HEK293 (cell line): Measurements from ENCODE around the gene ZNF296.
A peak's percentile ranks its signal among the peaks of the same experiment; 100 is the strongest.

Experiments used
- GFI1B ChIP-seq: fragments of 450-650 bp; formaldehyde crosslinking; IDR thresholded peaks from 2 replicates; pipeline ENCODE4 v1.5.1; 2016; ENCODE audit warnings: missing biosample characterization, missing genetic modification characterization
- INSM2 ChIP-seq: fragments of 450-650 bp; formaldehyde crosslinking; IDR thresholded peaks from 2 replicates; pipeline ENCODE4 v1.5.1; 2016; ENCODE audit warnings: missing biosample characterization, missing genetic modification characterization
- KLF1 ChIP-seq: fragments of 450-650 bp; formaldehyde crosslinking; IDR thresholded peaks from 2 replicates; pipeline ENCODE4 v1.5.1; 2016; ENCODE audit warnings: missing biosample characterization, missing genetic modification characterization
- KLF17 ChIP-seq: fragments of 450-650 bp; formaldehyde crosslinking; IDR thresholded peaks from 2 replicates; pipeline ENCODE4 v1.5.1; 2016; ENCODE audit warnings: missing biosample characterization, missing genetic modification characterization
- MYNN ChIP-seq: fragments of 450-650 bp; formaldehyde crosslinking; IDR thresholded peaks from 2 replicates; pipeline ENCODE4 v1.5.1; 2016; ENCODE audit warnings: missing biosample characterization, missing genetic modification characterization, borderline replicate concordance
- PRDM1 ChIP-seq: fragments of 450-650 bp; formaldehyde crosslinking; IDR thresholded peaks from 2 replicates; pipeline ENCODE4; 2016; ENCODE audit warnings: missing biosample characterization, missing genetic modification characterization
- TSHZ1 ChIP-seq: fragments of 450-650 bp; formaldehyde crosslinking; IDR thresholded peaks from 2 replicates; pipeline ENCODE4 v1.5.1; 2016; ENCODE audit warnings: missing biosample characterization, missing genetic modification characterization, borderline replicate concordance
- YY2 ChIP-seq: fragments of 450-650 bp; formaldehyde crosslinking; IDR thresholded peaks from 2 replicates; pipeline ENCODE4 v1.5.1; 2016; ENCODE audit warnings: missing biosample characterization, missing genetic modification characterization
- ZBTB11 ChIP-seq: fragments of 450-650 bp; formaldehyde crosslinking; conservative IDR thresholded peaks from 2 replicates; pipeline ENCODE4 v1.5.1; 2016; ENCODE audit warnings: low read depth, missing biosample characterization, missing genetic modification characterization
- ZBTB17 ChIP-seq: fragments of 450-650 bp; formaldehyde crosslinking; IDR thresholded peaks from 2 replicates; pipeline ENCODE4 v1.5.1; 2016; ENCODE audit warnings: missing biosample characterization, missing genetic modification characterization
- ZBTB20 ChIP-seq: fragments of 450-650 bp; formaldehyde crosslinking; IDR thresholded peaks from 2 replicates; pipeline ENCODE4 v1.5.1; 2016; ENCODE audit warnings: missing biosample characterization, missing genetic modification characterization
- ZNF10 ChIP-seq: fragments of 450-650 bp; formaldehyde crosslinking; IDR thresholded peaks from 2 replicates; pipeline ENCODE4 v1.5.1; 2017; ENCODE audit warnings: missing biosample characterization, missing genetic modification characterization
- ZNF112 ChIP-seq: fragments of 450-650 bp; formaldehyde crosslinking; IDR thresholded peaks from 2 replicates; pipeline ENCODE4 v1.5.0; 2017; ENCODE audit warnings: missing biosample characterization, missing genetic modification characterization
- ZNF202 ChIP-seq: fragments of 450-650 bp; formaldehyde crosslinking; IDR thresholded peaks from 2 replicates; pipeline ENCODE4 v1.5.1; 2016; ENCODE audit warnings: missing biosample characterization, missing genetic modification characterization, borderline replicate concordance
- ZNF24 ChIP-seq: fragments of 450-650 bp; formaldehyde crosslinking; IDR thresholded peaks from 2 replicates; pipeline ENCODE4 v1.5.1; 2016; ENCODE audit warnings: missing biosample characterization, missing genetic modification characterization
- ZNF274 ChIP-seq, 2 experiments: fragments of 200-500 bp in 1 of 2; fragments of 450-650 bp in 1 of 2; sonication (Bioruptor generic) in 1 of 2; formaldehyde crosslinking in 1 of 2; IDR thresholded peaks; 2 replicates each; pipeline versions ENCODE4 v1.5.1 to v1.6.1; 2014 to 2016; ENCODE audit warnings: borderline replicate concordance in 1 of 2, inconsistent platforms in 1 of 2, low read length in 1 of 2, missing biosample characterization in 1 of 2, missing genetic modification characterization in 1 of 2
- ZNF335 ChIP-seq: fragments of 450-650 bp; formaldehyde crosslinking; conservative IDR thresholded peaks from 2 replicates; pipeline ENCODE4 v1.5.1; 2016; ENCODE audit warnings: missing biosample characterization, missing genetic modification characterization
- ZNF391 ChIP-seq: fragments of 450-650 bp; formaldehyde crosslinking; IDR thresholded peaks from 2 replicates; pipeline ENCODE4 v1.5.1; 2016; ENCODE audit warnings: low read depth, missing biosample characterization, missing genetic modification characterization, borderline replicate concordance
- ZNF488 ChIP-seq: fragments of 450-650 bp; formaldehyde crosslinking; IDR thresholded peaks from 2 replicates; pipeline ENCODE4 v1.5.1; 2016; ENCODE audit warnings: missing biosample characterization, missing genetic modification characterization
- ZNF501 ChIP-seq: fragments of 450-650 bp; formaldehyde crosslinking; IDR thresholded peaks from 2 replicates; pipeline ENCODE4 v1.5.1; 2016; ENCODE audit warnings: missing biosample characterization, missing genetic modification characterization
- ZNF549 ChIP-seq: fragments of 450-650 bp; IDR thresholded peaks from 2 replicates; pipeline ENCODE4 v1.5.1; 2018; ENCODE audit warnings: missing biosample characterization, missing genetic modification characterization, mild to moderate bottlenecking, inconsistent platforms, moderate library complexity
- ZNF561 ChIP-seq: fragments of 450-650 bp; IDR thresholded peaks from 2 replicates; pipeline ENCODE4 v1.5.1; 2018; ENCODE audit warnings: missing biosample characterization, missing genetic modification characterization, borderline replicate concordance
- ZNF623 ChIP-seq: fragments of 450-650 bp; formaldehyde crosslinking; IDR thresholded peaks from 2 replicates; pipeline ENCODE4 v1.5.1; 2016; ENCODE audit warnings: missing biosample characterization, missing genetic modification characterization
- ZNF660 ChIP-seq: fragments of 450-650 bp; IDR thresholded peaks from 2 replicates; pipeline ENCODE4 v1.5.1; 2018; ENCODE audit warnings: missing biosample characterization, mild to moderate bottlenecking, missing genetic modification characterization
- ZNF664 ChIP-seq: fragments of 450-650 bp; formaldehyde crosslinking; IDR thresholded peaks from 2 replicates; pipeline ENCODE4 v1.5.1; 2016; ENCODE audit warnings: missing biosample characterization, missing genetic modification characterization
- ZNF792 ChIP-seq: fragments of 450-650 bp; formaldehyde crosslinking; IDR thresholded peaks from 2 replicates; pipeline ENCODE4 v1.5.1; 2016; ENCODE audit warnings: missing biosample characterization, missing genetic modification characterization
- ZNF837 ChIP-seq: fragments of 450-650 bp; formaldehyde crosslinking; IDR thresholded peaks from 2 replicates; pipeline ENCODE4 v1.5.1; 2016; ENCODE audit warnings: missing biosample characterization, missing genetic modification characterization
- ZSCAN16 ChIP-seq: fragments of 450-650 bp; formaldehyde crosslinking; IDR thresholded peaks from 2 replicates; pipeline ENCODE4 v1.5.1; 2016; ENCODE audit warnings: missing biosample characterization, missing genetic modification characterization

The ZNF296 gene

GRCh38 chr19:45038931-45039893, 37.1 kb downstream of the ZNF296 start, which contains the start of gene CLASRP (continued):
- TF ChIP-seq ZNF274 (IDR thresholded peaks at IDR 0.05; ENCODE audit: low read length) = no peak
- TF ChIP-seq ZNF274 (tag by site-specific recombination; IDR thresholded peaks at IDR 0.05; ENCODE audit: borderline replicate concordance) = no peak
- 0 out of 2 replicates have a peak, but pooled peaks have one; percentile 18 for TF ChIP-seq ZNF10 (tag by site-specific recombination)
- TF ChIP-seq KLF17 (tag by site-specific recombination) = peak; percentile 43; the same call in 1 of the 2 replicates
- no peak for TF ChIP-seq GFI1B (tag by site-specific recombination)
- TF ChIP-seq PRDM1 = no peak
- TF ChIP-seq ZNF501 (tag by site-specific recombination) = peak; percentile 93
- no peak for TF ChIP-seq INSM2
- TF ChIP-seq ZNF837 (tag by site-specific recombination) = no peak
- TF ChIP-seq ZBTB11 (tag by site-specific recombination) = peak; percentile 93
- peak; percentile 81 for TF ChIP-seq ZNF335 (tag by site-specific recombination)
- TF ChIP-seq ZSCAN16 = peak; percentile 38; the same call in 1 of the 2 replicates
- no peak for TF ChIP-seq ZNF549
- no peak for TF ChIP-seq TSHZ1
- no peak for TF ChIP-seq ZNF664
- peak; percentile 52; the same call in 1 of the 2 replicates for TF ChIP-seq ZNF391 (tag by site-specific recombination)
- TF ChIP-seq ZNF202 (tag by site-specific recombination) = no peak
- TF ChIP-seq ZNF24 (tag by site-specific recombination) = peak; percentile 40; the same call in 1 of the 2 replicates
- no peak for TF ChIP-seq YY2 (tag by site-specific recombination)
- no peak for TF ChIP-seq MYNN (tag by site-specific recombination)
- peak; percentile 83 for TF ChIP-seq KLF1 (tag by site-specific recombination)
- TF ChIP-seq ZNF792 = peak; percentile 82; the same call in 1 of the 2 replicates
- peak; percentile 69; the same call in 1 of the 2 replicates for TF ChIP-seq ZNF561 (tag by site-specific recombination)
- peak; percentile 97 for TF ChIP-seq ZBTB17 (tag by site-specific recombination)
- peak; percentile 28; the same call in 1 of the 2 replicates for TF ChIP-seq ZNF623
- peak; percentile 75 for TF ChIP-seq ZBTB20
- TF ChIP-seq ZNF112 (tag by site-specific recombination) = no peak
- no peak for TF ChIP-seq ZNF488
- 0 out of 2 replicates have a peak, but pooled peaks have one; percentile 74 for TF ChIP-seq ZNF660 (tag by site-specific recombination)
